GM18861 (cell line): Measurements from ENCODE around the gene COL10A1.

Source experiments
- ATAC-seq: cut with Tn5 transposase; IDR thresholded peaks from one replicate; pipeline ENCODE4 v1.9.1; 2021; ENCODE audit not compliant: unreplicated experiment

Gene COL10A1

GRCh38 chr6:116126032-116126431, at the start of gene COL10A1:
COL10A1 (minus strand) TSS chr6:116126132; CDS start chr6:116125492, 640 bp downstream.
- ATAC-seq: no peak

- ATAC-seq: no peak
Observed at GRCh38 chr6:116175344-116175743, 49.4 kb upstream of the COL10A1 start.

DNA sequence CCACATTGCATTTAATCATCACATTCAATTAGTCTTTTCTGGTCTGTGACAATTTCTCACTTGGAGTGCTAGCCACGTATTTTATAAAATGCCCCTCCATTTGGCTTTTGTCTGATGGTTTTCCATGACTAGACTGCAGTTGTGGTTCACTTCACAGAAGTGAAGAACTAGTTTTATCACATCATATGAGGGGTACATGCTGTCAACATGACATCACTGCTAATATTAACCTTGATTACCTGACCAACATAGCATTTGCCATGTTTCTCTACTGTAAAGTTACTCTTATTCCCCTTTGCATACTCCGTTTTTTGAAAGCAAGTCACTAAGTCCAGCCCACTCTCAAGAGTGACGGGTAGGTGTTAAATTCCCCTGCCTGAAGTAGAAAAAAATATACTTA, 48.0 kb upstream of the COL10A1 start:
- ATAC-seq: no peak

DNA sequence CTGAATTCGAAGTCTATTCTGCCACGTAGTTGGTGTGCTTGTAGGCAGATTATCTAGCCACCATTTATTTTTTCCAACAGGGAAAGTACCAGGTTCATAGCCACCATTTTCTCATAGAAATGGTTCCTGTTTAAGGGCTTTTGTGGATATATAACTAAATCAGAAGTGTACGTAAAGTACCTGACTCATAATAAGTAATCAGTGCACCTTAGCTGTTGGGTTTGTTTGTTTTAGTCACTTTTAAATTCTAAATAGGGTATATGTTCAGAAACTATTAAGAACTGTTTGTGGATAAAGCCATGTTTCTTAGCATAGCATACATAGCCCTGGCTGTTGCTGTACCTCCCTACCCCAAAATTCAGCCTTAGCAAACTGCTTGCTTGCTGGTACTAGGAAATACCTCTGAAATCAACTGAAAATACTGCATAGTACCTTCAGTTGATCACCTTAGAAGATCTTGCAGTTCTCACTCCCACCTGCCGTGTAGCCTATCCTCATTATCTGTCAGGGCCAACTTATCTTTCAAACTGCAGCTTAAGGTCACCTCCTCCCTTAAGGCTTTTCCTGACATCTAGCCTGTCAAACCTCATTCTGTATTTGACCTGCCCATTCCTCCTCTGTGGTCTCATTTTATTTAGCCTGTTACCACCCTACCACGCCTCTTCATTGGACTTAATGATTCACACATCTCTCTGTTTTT, 44.6 kb upstream of the COL10A1 start:
- no peak for ATAC-seq

GRCh38 chr6:116169880-116170279, 43.9 kb upstream of the COL10A1 start:
- ATAC-seq: no peak

- ATAC-seq: no peak
Observed at GRCh38 chr6:116168148-116168547, 42.2 kb upstream of the COL10A1 start.

- no peak for ATAC-seq
Observed at GRCh38 chr6:116166369-116166768, 40.4 kb upstream of the COL10A1 start.

- peak; percentile 56 for ATAC-seq
Observed at GRCh38 chr6:116165596-116165995, 39.7 kb upstream of the COL10A1 start.

DNA sequence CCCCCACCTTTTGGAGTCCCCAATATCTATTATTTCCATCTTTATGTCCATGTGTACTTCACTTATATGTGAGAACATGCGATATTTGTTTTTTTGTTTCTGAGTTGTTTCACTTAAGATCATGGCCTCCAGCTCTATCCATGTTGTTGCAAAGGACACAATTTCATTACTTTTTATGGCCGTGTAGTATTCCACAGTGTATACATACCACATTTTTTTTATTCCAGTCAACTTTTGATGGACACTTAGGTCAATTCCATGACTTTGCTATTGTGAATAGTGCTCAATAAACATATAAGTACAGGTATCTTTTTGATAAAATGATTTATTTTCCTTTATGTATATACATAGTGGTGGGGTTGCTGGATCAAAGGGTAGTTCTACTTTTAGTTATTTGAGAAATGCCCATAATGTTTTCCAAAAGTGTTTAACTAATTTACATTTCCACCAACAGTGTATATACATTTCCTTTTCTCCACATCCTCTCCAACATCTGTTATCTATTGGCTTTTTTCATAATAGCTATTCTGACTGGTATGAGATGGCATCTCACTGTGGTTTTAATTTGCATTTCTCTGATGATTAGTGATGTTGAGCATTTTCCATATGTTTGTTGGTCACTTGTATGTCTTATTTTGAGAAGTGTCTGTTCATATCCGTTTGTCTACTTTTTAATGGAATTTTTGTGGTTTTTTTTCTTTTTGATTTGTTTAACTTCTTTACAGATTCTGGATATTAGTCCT, 34.0 kb upstream of the COL10A1 start:
- no peak for ATAC-seq

GRCh38 chr6:116158641-116159040, 32.7 kb upstream of the COL10A1 start:
- ATAC-seq: no peak

- no peak for ATAC-seq
Observed at GRCh38 chr6:116157391-116157790, 31.5 kb upstream of the COL10A1 start.

- ATAC-seq: no peak
Observed at GRCh38 chr6:116156405-116157326, 30.7 kb upstream of the COL10A1 start.

GRCh38 chr6:116154887-116155286, 29.0 kb upstream of the COL10A1 start:
- ATAC-seq: no peak

- ATAC-seq: no peak
Observed at GRCh38 chr6:116152620-116153019, 26.7 kb upstream of the COL10A1 start.

DNA sequence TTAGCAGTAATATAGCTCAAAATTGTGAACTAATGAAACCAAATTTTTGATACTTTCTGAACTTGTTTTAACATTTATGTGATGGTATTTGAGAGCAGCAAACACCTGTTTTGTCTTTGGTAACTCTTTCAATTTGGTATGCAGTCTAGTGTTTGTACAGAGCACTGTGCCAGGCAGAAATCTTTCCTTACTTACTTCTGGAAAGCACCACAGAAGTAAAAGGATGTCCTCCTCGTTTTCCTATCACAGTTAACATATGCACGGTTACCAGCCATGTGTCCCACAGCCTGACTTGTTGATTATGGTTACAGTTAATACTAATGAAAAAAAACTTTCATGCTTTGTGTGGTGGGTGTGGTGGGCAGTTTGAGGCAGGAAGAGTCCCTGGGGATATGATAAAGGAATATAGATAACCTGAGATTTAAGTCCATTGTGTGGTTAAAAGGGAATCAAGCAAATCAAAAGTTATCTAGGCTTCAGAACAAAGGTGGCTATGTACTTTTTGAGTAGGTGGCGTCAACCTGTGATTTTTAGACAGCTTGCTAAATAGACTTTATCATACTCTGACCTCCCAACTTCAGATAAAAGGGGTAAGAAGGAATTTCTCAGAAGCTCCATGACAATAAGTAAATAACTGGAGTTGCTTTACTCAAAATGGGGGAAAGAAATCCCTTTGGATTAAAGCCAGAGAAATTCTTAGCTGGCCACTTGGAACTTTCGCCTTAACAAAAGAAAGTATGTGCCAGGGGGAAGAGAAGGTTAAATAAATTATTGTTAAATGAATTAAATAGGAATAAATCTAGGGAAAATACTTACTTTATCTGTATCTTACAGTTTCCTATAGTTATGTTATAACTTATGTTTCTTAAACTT, 20.1 kb upstream of the COL10A1 start:
- ATAC-seq: no peak

- no peak for ATAC-seq
Observed at GRCh38 chr6:116144605-116145004, 18.7 kb upstream of the COL10A1 start.

GRCh38 chr6:116139917-116140316, 14.0 kb upstream of the COL10A1 start:
- ATAC-seq: no peak

- ATAC-seq: no peak
Observed at GRCh38 chr6:116136933-116137340, 11.0 kb upstream of the COL10A1 start.

DNA sequence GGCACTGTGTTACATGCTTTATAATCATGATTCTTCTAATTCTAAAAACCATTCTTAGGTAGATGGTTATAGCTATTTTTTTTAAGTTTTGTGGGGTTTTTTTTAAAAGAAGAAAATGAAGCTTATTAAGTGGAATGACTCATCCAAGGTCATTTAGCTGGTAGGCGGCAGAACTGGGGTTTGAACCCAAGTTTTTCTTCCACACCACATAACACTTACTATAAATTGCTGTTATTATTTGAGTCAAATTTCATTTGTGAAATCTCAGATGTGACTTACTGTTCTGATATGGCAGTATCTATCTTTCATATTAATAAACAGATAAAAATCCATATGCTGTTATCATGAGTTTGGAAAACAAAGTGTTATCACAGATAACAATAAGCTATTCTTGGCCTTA, 10.4 kb upstream of the COL10A1 start:
- no peak for ATAC-seq

- ATAC-seq: no peak
Observed at GRCh38 chr6:116133453-116133852, 7.5 kb upstream of the COL10A1 start.
